ENCODE data around the gene STYXL1.

STYXL1 gene

DNA sequence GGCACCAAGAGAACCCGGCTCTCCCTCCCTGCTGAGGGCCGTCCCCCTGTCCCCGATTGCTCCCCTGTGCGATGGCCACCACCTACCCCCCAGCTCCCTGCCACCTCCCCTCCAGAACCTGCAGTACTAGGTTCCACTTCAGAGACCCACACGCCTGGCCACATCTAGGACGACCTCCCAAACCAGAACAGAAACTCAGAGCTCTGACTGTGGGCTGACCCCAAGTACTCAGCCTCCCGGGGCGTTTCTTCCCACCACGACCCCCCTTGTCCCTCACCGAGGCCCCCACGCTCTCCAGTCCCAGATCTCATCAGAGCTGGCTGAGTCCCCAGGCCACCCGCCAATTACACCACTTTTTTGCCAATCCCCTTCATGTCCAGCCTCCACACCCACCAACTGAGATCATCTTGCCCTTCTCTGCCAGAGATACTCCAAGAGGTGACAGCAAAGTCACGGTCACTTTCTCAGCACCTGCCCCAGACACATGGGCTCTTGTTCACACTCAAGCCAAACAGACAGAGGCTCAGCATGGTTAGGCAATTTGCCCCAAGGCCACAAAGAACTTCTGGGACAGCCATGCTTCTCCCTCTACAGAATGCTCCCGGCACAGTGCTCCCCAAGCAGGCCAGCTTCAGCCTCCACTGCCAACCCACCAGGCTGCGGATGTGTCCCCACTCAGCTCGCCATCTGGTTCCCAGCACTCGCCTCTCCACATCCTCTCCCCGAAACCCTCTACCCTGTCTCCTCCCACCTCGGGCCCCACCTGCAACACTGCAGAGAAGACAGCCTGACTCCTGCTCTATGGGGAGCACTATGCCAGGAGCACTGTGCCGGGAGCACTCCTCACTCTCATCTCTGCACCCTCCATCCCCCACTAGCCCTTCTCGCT is 58.1 kb downstream of the STYXL1 start:
- DNase-seq = no peak

DNA sequence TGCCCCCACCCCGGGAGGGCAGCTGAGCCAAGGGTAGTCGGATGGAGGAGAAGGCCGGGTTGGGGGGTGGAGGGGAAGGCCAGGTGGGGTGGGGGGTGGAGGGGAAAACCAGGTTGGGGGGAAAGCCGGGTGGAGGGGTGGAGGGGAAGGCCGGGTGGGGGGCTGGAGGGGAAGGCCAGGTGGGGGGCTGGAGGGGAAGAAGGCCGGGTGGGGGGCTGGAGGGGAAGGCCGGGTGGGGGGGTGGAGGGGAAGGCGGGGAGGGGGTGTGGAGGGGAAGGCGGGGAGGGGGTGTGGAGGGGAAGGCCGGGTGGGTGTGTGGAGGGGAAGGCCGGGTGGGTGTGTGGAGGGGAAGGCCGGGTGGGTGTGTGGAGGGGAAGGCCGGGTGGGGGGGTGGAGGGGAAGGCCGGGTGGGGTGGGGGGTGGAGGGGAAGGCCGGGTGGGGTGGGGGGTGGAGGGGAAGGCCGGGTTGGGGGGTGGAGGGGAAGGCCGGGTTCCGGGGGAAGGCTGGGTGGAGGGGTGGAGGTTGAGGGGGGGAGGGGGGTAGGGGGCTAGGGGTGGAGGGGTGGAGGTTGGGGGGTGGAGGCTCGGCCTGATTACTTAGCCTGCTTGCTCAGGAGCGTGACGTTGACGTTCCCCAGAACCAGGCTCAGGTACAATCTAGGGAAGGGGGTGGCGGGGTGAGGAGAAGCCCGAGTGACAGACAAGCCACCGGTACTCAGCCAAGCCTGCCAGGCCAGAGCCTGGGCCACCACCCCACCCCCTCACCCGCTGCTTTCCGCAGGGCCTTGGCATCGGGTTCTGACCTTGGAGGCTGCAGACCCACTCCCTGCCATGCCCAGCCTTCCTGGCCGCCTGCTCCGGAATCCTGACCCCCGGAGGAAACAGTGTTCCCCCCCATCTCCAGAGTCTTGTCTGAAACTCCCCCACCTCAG is 59.0 kb downstream of the STYXL1 start:
- DNase-seq = no peak

DNA sequence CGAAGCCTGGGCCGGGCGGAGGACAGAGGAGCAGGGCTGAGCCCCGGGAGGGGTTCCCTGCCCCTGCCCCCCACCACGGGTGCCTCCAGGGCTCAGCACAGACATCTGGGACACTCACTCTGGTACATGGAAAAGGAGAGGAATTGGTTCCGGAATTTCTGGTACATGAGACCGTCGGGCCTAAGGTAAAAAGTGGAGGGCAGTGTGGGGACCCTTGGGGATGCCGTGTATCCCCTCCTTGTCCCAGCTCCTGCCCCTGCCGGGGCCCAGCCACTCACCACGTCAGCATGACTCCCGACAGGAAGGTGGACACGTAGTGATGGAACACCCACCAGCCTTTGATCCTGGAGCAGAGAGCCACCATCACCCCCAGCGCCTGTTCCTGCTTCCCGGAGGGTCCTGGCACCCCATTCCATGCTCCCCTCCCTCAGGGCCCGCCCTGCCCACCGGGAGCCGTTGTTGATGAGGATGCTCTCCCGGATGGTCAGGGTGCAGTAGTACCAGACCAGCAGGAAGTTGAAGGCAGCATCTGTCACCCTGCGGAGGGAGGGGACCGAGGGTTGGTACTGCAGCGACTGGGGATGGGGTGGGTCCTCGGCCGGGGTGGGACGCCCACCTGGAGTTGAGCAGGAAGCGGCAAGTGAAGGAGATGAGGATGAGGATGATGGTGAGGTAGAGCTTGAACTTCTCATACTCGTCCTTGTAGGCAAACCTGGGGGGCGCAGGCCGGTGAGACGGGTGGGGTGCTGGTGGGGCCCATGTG is 59.8 kb downstream of the STYXL1 start:
- DNase-seq = no peak

DNA sequence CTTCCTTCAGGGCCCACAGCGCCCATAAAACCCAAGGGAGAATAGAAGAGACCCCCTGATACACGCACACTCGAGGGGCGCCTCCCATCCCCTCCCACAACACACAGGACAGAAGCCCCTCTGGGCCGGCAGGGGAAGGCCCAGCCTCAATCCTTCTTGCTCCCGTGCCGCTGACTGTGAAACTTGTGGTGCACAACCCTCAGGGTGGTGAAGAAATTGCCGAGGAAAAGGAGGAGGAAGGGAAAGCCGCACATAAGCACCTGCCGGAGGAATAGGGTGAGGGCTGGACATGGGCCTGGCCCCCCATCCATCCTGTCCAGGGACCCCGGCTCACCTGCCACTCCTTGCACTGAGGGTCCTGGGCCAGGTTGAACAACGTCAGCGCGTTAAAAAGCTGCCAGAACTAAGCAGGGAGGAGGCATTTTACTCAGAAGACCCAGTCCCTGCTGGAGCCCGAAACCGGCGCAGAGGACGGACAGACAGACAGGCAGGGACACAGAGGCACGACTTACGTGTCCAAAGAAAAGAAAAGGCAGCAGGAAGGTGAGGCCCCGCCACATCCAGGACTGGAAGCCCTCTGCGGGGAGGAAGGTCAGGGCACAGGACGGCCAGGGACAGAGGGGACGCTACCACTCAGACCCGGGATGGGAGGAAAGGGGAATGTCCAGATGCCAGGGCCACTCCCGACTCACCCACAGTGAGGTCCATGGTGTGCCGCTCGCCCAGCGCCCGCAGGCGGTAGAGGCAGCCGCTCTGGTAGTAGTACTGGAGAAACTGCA is 60.6 kb downstream of the STYXL1 start:
- DNase-seq = no peak

DNA sequence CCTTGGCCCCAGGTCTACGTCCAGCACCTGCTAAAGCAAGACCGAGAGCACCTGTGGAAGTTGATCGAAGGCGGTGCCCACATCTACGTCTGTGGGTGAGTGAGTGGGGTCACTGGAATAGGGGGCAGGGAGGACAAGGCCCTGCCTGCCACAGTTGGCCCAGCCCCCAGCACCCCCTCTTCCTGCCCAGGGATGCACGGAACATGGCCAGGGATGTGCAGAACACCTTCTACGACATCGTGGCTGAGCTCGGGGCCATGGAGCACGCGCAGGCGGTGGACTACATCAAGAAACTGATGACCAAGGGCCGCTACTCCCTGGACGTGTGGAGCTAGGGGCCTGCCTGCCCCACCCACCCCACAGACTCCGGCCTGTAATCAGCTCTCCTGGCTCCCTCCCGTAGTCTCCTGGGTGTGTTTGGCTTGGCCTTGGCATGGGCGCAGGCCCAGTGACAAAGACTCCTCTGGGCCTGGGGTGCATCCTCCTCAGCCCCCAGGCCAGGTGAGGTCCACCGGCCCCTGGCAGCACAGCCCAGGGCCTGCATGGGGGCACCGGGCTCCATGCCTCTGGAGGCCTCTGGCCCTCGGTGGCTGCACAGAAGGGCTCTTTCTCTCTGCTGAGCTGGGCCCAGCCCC is 61.5 kb downstream of the STYXL1 start:
- no peak for DNase-seq

DNA sequence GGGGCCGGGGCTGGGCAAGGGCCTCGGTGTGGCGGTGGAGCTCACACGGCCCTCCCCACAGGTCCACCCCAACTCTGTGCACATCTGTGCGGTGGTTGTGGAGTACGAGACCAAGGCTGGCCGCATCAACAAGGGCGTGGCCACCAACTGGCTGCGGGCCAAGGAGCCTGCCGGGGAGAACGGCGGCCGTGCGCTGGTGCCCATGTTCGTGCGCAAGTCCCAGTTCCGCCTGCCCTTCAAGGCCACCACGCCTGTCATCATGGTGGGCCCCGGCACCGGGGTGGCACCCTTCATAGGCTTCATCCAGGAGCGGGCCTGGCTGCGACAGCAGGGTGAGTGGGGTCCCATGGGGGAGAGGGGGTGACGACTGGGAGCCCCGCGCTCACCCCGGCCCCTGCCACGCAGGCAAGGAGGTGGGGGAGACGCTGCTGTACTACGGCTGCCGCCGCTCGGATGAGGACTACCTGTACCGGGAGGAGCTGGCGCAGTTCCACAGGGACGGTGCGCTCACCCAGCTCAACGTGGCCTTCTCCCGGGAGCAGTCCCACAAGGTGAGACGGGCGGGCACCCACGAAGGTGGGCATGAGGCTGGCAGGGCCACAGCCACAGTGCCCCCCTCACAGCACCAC is 62.2 kb downstream of the STYXL1 start:
- DNase-seq = no peak

DNA sequence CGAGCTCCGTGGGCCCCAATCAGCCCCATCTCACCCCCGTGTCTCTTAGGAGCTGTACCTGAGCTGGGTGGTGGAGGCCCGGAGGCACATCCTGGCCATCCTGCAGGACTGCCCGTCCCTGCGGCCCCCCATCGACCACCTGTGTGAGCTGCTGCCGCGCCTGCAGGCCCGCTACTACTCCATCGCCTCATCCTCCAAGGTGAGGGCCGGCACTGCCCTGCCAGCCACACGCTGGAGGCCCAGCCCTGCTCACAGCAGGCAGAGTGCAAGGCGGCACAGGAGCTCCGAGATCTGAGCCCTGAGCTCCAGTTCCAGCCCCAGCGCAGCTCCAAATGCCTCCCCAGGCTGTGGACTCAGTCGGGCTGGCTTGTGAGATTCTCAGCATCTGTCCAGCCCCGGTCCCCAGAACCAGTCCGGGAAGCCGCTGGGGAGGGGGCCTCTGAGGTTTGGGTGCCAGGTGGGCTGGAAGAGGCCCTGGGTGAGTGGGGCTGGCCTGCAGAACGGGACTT is 62.7 kb downstream of the STYXL1 start:
- DNase-seq = no peak

DNA sequence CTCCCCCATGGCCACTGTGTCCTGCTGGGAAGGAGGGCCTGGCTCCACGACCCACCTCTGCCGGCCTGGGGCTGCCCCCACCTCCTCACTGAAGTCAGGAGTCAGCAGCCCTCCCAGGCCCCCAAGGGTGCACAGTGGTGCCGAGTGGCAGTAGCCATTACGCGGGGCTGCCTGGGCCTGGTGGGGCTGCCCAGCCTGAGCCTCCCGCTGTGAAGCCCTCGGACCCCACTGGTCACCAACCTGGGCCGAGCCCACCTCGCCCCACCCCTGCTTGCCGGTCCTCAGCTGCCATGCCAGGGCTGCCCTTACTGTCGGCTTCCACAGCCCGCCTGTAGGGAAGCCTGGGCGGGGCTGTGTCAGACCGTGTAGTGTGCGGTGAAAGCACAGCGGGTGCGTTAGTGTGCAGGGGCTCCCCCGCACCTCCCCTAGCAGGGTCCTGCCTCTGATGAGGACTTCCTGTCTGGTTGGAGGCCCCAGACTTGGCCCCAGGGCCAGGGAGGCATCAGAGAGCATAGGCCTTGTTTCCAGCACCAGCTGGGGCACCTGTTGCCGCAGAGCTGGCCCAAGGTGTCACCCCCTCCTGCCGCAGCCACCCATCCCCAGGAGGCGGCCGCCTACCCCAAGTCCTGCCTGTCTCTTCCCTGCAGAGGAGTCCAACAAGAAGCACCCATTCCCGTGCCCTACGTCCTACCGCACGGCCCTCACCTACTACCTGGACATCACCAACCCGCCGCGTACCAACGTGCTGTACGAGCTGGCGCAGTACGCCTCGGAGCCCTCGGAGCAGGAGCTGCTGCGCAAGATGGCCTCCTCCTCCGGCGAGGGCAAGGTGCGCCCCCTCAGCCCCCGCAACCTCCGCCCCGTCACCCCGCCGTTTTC is 63.4 kb downstream of the STYXL1 start:
- no peak for DNase-seq

DNA sequence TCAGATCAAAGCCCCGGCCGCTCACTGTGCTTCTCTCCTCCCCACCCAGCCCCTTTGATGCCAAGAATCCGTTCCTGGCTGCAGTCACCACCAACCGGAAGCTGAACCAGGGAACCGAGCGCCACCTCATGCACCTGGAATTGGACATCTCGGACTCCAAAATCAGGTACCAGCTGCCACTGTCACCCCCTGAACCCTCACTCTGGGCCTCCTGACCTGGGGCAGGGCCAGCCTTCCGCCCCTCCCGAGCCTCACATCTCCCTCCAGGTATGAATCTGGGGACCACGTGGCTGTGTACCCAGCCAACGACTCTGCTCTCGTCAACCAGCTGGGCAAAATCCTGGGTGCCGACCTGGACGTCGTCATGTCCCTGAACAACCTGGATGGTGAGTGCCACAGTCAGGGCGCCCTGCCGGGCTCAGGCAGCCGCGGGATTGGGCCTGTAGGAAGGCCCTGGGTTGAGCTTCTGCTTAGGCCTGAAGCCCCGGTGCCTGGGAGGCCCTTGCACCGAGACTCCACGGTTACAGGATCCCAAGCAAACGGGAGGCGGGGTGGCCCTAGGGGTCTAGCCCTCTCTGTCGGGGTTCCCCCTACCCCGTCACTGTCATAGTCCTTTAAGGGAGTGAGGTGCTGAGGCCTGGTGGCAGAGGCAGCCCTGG is 64.2 kb downstream of the STYXL1 start:
- DNase-seq = no peak

DNA sequence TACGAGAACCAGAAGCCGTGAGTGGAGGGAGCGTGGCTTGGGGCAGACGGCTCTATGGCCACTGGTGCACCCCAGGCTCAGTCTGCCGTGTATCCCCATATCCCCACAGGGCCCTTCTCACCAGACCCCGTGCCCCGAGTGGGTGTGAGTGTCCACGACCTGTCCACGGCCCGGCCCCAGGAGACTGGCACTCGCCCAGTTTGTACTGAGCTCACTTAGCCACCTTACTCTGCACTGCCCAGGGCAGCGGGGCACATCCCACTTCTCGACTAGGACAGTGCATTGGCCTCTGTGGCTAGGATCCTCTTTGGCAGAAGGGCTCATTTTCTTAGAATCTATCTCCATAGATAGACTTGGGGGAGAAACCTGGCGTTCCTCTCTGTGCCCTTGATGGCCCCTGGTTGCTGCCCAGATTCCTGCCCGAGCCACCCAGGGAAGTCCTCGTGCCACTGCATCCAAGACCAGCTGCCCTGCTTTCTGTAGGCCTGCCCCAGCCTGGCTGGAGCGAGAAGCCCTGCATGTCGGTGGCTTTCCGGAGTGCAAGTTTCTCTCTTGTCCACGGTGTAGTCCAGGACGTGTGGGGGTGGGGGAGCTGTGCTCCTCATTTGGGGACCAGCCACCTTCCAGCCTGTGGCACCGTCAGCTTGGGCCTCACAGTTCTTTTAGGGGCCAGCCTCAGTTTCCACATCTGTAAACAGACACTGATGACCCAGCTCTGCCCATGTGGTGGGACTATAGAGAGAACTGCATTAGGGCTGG is 65.3 kb downstream of the STYXL1 start:
- DNase-seq = no peak

DNA sequence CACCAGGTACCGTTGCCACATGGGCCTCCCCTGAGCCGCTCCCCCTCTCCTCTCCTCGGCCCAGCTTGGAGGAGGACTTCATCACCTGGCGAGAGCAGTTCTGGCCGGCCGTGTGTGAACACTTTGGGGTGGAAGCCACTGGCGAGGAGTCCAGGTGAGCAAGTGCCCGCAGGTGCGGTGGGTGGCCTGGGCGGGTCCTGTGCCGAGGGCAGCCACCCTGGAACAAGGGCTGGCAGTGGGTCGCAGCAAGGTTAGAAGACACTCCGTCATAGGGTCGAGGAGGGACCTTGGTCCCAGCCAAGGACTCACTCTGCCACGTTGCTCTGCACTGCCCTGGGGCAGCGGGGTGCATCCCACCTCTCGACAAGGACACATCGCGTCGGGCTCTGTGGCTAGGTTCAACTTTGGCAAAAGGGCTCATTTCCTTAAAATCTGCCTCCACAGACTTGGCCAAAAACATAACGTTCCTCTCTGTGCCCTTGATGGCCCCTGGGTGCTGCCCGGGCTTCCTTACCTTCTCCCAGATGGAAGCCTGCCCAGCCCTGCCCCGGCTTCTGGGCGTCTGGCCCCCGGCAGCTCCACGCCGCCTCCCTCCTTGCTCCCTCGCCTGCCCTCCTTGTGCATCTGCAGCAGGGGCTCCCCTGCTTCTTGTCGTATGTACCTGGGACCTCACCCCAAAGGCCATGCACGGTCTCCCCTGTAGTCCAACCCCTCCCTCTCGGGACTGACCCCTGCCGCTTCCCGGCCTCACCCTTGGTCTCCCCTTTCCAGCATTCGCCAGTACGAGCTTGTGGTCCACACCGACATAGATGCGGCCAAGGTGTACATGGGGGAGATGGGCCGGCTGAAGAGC is 66.1 kb downstream of the STYXL1 start:
- DNase-seq = no peak

DNA sequence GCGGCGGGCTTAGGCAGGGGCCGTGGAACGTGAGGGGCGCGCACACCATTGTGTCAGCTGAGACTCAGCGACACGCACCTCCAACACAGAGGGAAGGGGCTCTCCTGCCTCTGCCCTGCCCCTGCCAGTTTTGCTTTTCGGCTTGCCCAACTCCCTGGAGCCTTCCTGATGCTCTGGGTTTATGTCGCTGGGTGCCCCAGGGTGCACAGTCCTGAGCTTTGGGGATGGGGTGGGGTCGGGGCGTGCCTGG is 66.7 kb downstream of the STYXL1 start:
- no peak for DNase-seq

DNA sequence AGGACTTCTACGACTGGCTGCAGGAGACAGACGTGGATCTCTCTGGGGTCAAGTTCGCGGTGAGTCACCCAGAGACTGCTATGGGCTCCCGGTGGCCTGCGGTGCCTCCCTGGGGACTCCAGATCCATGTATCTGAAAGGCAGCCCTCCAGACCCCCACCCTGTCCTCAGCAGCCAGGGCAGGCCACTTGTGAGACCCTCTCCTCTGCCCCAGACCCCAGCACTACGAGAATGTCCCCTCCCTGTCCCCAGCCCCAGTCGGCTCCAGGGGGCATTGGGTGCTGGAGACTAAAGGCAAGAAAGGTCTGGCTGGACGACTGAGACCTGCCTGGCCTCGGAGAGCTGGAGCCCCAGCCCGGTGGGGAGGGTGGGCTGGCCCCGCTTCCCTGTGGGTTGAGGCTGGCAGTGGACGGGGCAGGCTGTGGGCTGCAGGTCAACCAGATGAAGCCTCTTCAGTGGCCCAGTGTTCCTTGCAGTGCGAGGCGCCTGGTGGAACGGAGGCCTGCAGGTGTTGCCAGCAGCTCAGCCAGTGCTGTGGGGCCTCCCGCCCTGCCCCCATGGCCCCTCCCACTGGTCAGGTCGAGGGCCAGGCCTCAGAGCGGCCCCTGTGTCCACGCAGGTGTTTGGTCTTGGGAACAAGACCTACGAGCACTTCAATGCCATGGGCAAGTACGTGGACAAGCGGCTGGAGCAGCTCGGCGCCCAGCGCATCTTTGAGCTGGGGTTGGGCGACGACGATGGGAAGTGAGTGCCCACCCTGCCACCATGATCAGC is 67.2 kb downstream of the STYXL1 start:
- DNase-seq = no peak

DNA sequence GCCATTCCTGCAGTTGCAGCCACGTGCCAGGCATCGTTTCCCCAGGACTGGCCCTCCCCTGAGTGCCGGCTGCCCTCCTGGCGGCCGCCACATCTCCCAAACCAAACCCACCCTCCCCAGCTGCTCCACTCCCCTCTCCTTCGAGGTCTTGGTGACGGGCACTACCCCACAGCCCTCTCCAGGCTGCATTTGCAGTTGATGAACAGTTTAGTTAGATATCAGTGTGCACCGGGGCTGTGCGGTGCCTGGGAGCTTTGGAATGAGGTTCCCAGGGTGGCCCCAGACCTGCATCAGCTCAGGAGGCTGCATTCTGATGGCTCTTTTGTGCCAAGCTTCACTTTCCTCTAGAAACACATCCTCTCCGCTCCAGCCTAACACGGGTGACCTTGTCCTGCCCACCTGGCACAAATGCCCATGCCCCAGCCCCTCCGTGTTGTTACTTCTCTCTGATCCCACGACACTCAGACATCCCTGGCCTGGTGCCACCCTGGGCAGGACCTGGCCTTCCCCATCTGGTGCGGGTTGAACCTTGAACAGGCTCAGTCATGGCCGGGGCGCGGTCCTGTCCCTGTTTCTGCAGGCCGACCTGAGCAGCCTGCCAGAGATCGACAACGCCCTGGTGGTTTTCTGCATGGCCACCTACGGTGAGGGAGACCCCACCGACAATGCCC is 67.9 kb downstream of the STYXL1 start:
- DNase-seq = no peak

DNA sequence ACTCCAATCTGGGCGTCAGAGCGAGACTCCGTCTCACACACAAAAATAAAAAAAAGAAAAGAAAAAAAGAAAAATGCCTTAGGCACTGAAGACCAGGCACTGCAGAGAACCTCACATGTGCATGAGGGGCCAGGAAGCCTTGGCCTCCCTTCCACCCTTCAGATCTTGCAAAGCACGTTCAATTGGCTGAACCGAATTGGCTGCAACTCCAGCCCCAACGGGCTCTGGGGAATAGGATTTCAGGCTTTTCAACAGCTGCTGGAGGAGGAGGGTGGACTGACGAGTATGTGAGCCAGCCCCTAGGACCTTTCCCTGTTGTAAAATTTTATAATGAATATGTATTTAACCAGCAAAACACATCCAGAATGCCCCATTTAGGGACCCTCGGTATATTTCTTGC is 70.1 kb downstream of the STYXL1 start:
- DNase-seq = no peak

DNA sequence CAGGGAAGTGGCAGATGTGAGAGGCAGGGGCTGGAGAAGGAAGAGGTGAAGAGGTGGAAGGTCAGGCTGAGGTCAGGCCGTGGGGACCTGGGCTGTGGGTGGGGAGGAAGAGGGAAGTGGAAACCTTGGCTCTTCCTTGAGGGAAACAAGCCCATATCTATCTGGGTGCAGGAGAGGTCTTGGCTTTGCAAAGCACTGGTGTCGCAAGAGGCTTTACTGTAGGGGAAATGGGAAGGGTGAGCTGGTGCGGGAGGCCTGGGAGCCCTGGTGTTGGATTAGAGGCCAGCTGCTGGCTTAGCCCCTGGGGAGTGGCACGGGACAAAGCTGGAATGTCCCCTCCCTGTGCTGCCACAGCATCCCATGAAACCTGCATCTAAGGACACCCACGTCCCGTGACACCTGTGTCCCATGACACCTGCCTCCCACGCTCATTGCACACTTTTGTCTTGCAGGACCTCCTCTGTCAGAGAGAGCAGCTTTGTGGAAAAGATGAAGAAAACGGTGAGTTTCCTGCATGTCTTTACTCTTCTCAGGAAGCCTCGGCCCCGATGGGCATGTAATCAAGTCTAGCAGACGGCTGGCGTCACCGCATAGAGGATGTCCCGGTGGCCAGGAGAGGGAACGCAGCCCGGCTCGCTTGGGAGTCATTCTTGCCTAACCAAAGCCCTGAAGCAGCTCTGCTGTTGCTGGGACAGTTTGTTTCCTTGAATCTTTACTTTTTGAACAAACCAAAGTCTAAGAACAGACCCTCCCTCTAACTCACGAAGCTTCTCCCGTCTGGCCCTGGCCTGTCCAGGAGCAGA is 75.6 kb downstream of the STYXL1 start:
- no peak for DNase-seq
